ENCODE results near the gene TMEM214. TPM values are rescaled to one million over a fixed set of nuclear protein-coding genes. Genes with fewer than 3 reads are reported as not detected.

TMEM214 gene
- total RNA-seq, 2 donors from 2014 or later = 76.6 to 121 TPM

DNA sequence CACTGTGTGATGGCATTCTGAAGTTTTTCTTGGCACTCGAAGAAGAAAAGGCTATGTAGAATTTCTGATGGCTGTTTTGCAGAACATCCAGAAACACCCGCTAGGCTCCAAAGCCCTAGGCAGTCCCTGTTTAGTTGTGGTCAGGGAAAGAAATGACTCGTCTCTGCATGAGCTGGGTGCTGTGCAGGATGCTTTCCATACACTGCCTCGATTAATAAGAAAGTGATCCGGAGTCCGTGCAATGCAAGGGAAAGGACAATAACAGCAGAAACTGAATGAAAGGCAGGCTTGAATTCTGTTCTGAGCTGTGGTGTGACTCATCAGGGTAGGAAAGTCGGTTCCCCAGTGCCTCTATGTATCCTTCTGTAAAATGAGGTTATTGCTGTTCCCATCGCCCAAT, 43.6 kb upstream of the TMEM214 start:
- no peaks in the 10 kb centered on the region for H3K27me3 ChIP-seq
- TF ChIP-seq, protein P1, sequence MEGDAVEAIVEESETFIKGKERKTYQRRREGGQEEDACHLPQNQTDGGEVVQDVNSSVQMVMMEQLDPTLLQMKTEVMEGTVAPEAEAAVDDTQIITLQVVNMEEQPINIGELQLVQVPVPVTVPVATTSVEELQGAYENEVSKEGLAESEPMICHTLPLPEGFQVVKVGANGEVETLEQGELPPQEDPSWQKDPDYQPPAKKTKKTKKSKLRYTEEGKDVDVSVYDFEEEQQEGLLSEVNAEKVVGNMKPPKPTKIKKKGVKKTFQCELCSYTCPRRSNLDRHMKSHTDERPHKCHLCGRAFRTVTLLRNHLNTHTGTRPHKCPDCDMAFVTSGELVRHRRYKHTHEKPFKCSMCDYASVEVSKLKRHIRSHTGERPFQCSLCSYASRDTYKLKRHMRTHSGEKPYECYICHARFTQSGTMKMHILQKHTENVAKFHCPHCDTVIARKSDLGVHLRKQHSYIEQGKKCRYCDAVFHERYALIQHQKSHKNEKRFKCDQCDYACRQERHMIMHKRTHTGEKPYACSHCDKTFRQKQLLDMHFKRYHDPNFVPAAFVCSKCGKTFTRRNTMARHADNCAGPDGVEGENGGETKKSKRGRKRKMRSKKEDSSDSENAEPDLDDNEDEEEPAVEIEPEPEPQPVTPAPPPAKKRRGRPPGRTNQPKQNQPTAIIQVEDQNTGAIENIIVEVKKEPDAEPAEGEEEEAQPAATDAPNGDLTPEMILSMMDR (IDR thresholded peaks at IDR 0.05) = no peak
- H3K27ac ChIP-seq = no peak overlapping the region

DNA sequence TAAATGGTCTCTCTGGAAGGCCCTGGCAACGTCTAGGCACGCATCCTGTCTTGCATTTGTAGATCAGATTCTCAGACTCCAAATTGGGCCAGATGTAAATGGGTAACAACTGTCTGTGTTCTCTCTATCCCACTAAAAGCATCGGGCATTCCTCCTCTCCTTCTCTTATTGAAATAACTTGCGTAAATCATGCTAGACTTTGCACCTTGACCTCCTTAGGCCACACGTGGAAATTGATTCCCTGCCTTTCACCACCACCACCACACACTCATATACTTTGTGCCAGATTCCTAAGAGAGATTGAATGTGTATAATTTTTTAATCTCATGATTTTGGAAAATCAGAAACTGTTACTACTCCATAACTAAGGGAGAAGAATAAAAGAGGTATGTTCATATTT, 41.0 kb upstream of the TMEM214 start:
- no peak for DNase-seq
- no peak overlapping the region for H3K9ac ChIP-seq (ENCODE audit: low read depth in 2 of 2, low read length in 2 of 2)
- intact Hi-C loops (cut with DNase I) = no loop called here
- no peaks in the 10 kb centered on the region for H3K4me1 ChIP-seq
- no peaks in the 10 kb centered on the region for H3K27me3 ChIP-seq
- no peak overlapping the region for H3K4me3 ChIP-seq
- TF ChIP-seq, protein P1 (IDR thresholded peaks at IDR 0.05) = no peak
- H3K27ac ChIP-seq = no peak overlapping the region
- H3K9me3 ChIP-seq = no peaks in the 10 kb centered on the region
- H3K36me3 ChIP-seq = no peaks in the 10 kb centered on the region

More for the DNA sequence above, 43.6 kb upstream of the TMEM214 start:
- no peaks in the 10 kb centered on the region for H3K36me3 ChIP-seq
- intact Hi-C loops (cut with DNase I) = no loop called here
- no peak overlapping the region for H3K9ac ChIP-seq (ENCODE audit: low read depth in 2 of 2, low read length in 2 of 2)
- no peak for DNase-seq
- H3K4me3 ChIP-seq = no peak overlapping the region
- H3K4me1 ChIP-seq = no peaks in the 10 kb centered on the region
- H3K9me3 ChIP-seq = no peaks in the 10 kb centered on the region

DNA sequence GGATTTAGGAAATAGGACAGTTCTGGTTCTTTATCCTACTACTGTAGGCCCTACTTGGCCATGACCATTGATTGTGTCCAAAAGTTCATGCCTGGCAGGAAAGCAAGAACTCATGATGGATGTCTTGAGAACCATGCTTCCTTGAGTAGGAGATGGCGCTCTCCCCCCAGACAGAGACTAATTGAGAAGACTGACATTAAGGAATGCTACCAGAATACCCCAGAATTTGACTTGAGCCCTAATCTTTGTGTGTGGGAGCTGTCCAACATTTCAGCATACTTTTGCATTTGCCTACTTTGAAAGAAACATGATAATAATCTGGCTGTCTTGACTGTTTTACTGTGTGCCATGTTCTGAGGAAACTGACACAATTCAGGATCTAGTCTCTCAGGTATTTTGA, 39.0 kb upstream of the TMEM214 start:
- no peaks in the 10 kb centered on the region for H3K27me3 ChIP-seq
- DNase-seq = no peak
- TF ChIP-seq, protein P1 (IDR thresholded peaks at IDR 0.05) = no peak
- H3K36me3 ChIP-seq = no peaks in the 10 kb centered on the region
- H3K9ac ChIP-seq (ENCODE audit: low read depth in 2 of 2, low read length in 2 of 2) = no peak overlapping the region
- H3K4me3 ChIP-seq = no peak overlapping the region
- H3K4me1 ChIP-seq = no peaks in the 10 kb centered on the region
- no peaks in the 10 kb centered on the region for H3K9me3 ChIP-seq
- intact Hi-C loops (cut with DNase I) = no loop called here
- no peak overlapping the region for H3K27ac ChIP-seq

DNA sequence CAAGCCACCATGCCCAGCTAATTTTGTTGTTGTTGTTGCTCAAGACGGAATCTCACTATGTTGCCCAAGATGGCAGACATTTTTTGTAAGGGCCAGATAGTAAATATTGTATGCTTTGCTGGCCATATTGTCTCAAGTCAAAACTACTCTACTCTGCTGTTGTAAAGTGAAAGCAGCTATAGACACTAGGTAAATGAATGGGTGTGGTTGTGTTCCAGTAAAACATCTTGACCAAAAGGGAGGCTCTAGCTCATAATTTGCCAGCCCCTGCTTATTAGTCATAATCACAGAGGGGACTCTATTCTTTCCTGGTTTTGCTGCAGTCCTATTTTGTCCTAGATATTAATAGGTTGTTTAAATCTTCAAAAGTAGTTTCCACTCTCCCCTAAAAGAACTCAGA, 37.8 kb upstream of the TMEM214 start:
- Histone ChIP-seq H3K4me3 (no peak overlapping the region), H3K36me3 (no peaks in the 10 kb centered on the region), H3K9ac (ENCODE audit: low read depth in 2 of 2, low read length in 2 of 2) (no peak overlapping the region), H3K27me3 (no peaks in the 10 kb centered on the region), H3K27ac (no peak overlapping the region), H3K9me3 (no peaks in the 10 kb centered on the region), H3K4me1 (no peaks in the 10 kb centered on the region)
- no peak for DNase-seq
- intact Hi-C loops (cut with DNase I) = no loop called here
- TF ChIP-seq, protein P1 (IDR thresholded peaks at IDR 0.05) = no peak

DNA sequence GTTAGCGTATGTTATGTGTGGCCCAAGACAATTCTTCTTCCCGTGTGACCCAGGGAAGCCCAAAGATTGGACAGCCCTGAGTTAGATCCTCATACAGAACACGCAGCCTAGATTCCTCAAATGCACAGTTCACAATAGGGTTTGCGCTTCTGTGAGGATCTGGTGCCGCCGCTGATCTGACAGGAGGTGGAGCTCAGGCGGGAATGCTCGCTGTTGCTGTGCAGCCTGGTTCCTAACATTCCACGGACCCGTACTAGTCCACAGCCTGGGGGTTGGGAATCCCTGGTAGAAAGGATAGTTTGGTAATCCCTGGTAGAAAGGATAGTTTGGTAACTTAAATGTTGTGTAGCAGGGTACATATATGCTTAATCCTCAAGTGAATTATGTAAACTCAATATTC, 35.4 kb upstream of the TMEM214 start:
- DNase-seq = no peak
- TF ChIP-seq, protein P1 (IDR thresholded peaks at IDR 0.05) = no peak
- intact Hi-C loops (cut with DNase I) = no loop called here
- Histone ChIP-seq H3K9me3 (no peaks in the 10 kb centered on the region), H3K27ac (no peak overlapping the region), H3K36me3 (no peaks in the 10 kb centered on the region), H3K27me3 (no peaks in the 10 kb centered on the region), H3K9ac (ENCODE audit: low read depth in 2 of 2, low read length in 2 of 2) (no peak overlapping the region), H3K4me3 (no peak overlapping the region), H3K4me1 (no peaks in the 10 kb centered on the region)

DNA sequence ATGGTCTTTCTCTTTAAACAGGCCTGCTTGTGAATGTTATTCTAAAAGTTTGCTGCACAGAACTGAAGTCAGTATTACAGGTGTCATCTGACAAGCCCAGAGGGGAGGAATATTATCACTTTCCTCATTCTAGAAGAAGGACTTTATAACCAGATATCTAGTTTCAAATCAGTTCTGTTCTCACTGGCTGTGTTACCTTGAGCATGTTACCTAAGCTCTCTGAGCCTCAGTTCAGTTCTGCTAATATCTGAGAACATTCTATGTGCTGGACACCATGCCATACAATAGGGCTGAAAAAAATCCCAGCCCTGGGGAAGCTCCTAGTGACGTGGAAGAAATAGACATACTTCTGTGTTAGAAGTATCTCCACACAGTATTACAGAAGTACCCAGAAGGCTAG, 34.4 kb upstream of the TMEM214 start:
- no peak for DNase-seq
- H3K27ac ChIP-seq = no peak overlapping the region
- intact Hi-C loops (cut with DNase I) = no loop called here
- H3K27me3 ChIP-seq = no peaks in the 10 kb centered on the region
- H3K4me1 ChIP-seq = no peaks in the 10 kb centered on the region
- H3K9ac ChIP-seq (ENCODE audit: low read depth in 2 of 2, low read length in 2 of 2) = no peak overlapping the region
- TF ChIP-seq, protein P1 (IDR thresholded peaks at IDR 0.05) = no peak
- H3K9me3 ChIP-seq = no peaks in the 10 kb centered on the region
- no peak overlapping the region for H3K4me3 ChIP-seq
- H3K36me3 ChIP-seq = no peaks in the 10 kb centered on the region
